NCI-H1436 (cell line): Measurements from ENCODE around the gene ANTXRL.
"Not testable (repeated sequence)": the region's sequence is repeated elsewhere in the genome, so short reads cannot be mapped to it uniquely, and the experiment has no call there.

Experiments used
- DNase-seq: peaks from one replicate; lab custom pipeline; 2025; lab: John Stamatoyannopoulos, UW

The ANTXRL gene

DNA sequence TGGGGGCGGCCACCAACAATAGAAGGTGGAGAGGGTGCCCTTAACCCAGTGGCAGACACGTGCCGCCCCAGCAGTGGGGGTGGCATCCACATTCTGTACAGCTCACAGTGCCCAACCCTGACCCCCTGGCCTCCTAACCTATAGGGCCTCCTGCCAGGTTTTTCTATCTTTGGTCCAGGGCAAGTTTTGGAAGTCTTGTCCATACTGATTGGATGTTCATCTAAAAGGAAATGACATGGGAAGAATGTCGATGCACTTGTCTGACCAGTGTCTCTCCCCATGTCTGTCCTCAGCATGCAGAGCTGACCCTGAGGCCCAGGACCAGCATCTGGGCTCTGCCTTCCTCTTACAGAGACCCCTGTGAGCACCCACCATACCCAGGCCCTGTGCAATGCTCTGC, 32.3 kb upstream of the ANTXRL start:
- DNase-seq: no peak

DNA sequence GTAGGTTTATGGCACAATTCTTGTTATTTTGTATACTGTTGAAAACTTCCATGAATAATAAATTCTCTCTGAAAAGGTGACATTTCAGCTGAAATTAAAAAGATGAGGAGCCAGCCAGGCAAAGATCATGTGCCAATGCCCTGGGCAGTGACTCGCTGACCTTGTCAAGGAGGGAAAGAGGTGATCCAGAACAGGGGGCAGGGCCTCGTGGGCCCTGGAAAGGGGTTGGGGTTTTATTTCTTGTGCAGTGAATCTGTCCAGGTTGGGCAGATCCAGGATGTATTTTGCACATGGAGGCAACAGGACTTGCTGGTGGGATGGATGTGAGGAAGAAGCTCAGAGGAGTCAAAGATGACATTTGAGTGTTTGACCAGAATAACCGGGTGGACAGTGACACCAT, 31.6 kb upstream of the ANTXRL start:
- not testable (repeated sequence) for DNase-seq

DNA sequence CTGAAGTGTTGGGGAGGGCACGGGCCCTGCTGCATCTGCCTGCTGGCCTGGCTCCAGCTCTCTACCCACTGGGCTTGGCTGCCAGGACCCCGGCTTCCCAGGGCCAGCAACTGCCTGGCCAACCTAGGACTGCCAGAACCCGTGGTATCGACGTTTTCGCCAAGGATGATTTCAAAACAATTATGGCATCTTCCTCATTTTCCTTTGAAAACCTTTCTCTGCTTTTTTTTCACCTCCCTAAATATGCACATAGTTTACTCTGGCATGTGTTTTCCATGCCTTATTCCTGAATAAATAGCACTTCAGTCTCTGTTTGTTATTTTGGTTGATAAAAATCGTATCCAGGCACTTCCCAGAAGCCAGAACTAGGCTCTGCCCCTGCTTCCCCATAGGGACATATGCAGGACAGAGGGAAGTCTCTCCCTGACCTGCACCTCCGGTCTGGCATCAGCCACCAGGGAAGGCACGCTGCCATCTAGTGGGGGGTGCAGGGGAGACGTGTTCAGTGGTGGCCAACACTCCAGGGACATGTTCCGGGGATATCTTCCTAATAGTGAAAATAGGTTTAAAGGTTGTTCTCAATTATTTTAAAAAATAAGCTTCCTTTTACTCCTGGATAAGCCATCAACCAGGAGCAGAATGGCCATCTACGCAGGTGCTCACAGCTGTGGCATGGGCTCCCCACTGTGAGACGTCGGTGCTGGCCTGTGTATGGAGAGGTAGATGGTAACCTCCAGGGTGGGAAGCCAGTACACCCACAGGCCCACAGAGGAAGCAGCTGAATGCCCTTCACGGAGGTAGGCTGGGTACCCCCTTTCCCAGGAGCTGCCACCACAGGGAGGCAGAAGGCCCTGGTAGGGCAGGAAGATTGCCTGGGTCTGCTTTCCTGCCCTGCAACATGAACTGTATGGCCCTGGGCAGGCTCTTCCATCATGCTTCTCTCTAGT, 30.7 kb upstream of the ANTXRL start:
- no peak for DNase-seq

DNA sequence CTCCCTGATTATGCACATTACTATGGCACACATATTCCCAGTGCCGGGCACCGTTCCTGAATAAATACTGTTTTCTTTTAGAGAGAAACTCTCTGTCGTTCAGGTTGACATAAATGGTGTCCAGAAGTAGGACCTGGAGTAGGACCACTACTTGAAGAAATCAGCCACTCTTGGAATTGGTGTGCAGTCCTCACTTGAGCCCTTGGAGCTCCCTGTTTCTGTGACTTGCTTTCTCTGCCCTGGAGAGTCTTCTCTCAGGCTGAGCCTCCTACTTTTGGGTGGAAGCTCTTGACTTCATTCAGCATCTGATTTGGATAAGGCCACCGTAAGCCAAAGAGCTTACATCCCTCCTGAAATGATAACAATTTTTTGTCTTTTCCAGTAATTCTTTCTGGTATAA, 29.7 kb upstream of the ANTXRL start:
- DNase-seq: no peak

DNA sequence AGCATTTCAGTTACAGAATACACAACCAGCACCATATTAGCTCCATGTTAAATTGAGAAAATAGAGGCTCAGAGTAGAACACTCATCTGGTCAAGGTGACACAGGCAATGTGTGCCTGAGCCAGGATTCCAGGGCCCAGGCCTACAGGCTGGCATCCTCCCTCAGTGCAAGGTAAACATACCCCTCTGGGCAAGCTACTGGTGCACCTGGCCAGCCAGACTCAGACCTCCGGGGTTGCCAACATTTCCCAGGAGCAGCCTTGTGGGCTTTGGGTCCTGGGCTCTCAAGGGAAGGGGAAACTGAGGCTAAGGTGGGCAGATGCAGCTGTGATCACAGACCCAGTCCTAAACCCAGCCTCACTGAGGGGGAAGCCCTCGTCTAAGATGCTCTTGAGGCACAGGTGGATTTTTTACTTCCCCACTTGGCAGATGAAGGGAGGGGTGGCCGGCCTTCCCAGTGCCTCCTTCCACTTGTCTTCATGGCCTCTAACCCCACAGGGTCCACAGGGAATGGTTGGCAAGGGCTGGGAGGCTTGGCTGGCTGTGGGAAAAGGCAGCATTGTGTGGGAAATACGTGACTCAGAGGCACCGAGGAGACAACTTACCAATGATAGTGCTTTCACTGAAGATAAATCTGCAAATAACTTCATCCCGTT, 23.8 kb upstream of the ANTXRL start:
- DNase-seq: not testable (repeated sequence)

DNA sequence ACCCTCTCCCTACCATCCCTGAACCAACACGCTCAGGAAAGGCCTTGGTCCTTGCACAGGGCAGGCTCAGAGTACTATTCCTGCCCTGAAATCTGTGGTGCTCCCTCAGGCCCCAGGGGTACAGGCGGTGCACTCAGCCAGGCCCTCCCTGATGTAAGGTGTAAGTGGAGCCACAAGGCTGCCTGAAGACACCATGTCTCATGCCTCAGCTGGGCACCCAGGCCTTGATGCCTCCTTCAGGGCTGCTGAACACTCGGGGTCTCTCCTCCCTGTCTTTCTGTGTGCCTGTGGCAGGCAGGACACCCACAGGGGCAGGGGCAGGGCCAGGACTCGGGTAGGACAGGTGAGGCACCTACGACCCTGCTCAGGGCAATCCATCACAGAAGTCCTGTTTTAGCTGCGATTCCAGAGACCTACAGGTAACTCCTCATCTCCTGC, 22.9 kb upstream of the ANTXRL start:
- no peak for DNase-seq

DNA sequence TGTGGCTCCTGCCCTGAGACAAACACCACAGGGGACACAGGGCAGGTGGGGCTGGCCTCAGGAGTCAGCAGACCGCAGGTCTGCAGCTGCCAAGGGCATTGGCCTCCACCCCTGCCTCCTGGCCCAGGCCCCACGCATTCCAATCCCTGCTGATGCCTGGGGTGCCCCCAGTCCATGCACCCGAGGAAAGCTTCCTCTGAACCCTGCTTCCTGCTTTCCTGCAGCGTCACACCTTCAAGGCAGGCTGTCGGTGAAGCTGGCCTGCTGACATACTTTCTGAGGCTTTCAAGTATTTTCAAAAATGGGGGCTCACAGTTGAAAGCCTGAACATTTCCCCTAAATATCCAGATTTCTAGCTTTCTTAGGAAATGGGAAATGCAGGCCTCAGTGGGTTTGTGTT, 22.5 kb upstream of the ANTXRL start:
- DNase-seq: no peak

DNA sequence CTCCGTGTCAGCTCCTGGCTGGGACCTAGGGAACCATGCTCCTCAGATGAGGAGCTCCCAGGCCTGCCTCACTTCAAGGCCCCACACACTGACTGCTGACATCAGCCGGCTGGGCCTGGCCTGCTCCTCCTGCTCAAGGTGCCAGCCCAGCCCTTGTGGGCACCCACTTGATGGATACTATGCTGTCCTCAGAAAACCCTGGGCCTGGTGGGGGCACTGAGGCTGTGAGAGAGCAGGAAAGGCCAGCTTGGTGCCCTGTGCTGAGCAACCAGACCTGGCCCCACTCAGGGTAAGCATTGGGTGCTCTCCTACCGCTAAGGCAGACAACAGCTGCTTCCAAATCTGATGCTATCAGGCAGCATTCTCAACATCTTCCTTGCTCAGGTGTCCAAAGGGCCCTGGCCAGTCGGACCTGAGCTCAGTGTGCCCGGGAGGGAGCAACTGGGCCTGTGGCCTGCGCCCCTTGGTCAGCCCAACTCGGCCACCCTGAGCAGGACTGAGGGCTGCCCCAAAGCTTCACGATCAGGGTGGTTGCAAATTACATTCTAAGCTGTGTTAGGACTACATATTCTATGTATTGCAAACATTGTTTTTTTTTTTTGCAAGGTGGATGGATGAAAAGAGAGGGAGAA, 21.9 kb upstream of the ANTXRL start:
- DNase-seq: no peak

DNA sequence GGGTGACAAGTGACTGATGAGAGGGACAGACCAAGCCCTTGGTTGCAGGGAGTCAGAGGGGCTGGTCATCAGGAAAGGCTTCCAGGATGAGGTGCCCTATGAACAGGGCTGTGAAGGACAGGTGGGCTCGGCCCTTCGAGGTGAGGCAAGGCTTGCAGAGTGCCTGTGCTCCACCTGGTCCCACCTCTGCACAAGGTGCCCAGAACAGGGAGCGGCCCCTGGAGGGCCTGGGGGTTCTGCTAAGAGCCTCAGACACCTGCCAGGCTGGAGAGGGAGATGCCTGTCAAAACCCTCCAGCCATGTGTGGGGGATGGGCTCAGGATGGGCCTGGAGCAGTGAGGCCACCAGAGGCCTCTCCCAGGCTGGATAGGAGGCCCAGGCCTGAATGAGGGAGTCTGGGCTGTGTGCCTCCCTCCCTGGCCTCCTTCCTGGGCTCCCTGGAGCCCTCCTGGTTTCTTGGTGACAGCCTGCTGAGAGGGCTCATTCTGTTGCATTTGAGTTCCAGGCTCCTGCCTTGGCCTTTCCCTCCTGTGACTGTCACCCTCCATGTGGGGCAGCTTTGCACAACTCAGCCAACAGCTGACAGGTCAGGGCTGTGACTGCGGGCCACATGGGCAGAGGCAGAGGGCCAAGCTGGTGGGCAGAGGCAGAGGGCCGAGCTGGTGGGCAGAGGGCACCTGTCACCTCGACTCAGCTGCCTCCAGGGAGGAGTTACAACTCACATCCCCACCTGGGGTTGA, 21.1 kb upstream of the ANTXRL start:
- DNase-seq: not testable (repeated sequence)

DNA sequence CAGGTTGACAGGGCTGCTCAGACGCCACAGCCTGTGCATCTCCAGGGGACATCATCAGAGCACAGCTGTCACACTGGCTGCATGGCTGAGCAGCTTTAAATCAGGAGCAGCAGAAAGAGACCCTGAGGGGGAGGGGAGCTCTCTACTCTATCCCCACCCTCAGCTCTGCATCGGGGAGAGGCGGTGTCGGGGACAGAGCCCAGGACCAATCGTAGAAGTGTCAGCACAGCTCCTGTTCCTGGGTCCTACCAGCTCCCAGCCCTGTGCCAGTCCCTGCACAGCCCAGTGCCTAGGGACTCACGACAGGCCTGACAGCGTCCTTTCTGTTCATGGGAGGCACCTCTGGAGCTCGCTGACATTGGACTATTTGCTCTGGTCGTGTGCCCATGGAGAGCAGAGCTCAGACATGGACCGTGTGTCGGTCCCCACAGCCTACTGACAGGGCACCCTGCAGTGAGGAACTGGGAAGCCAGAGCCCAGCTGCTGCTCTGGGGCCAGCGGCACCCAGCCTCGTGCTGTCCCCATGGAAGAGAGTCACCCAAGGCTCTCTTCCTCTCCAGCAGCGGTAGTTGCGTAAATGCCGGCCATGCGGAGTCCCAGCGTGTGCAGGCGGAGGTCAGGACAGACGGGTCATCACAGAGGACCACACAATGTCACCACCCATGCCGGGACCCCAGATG, 20.4 kb upstream of the ANTXRL start:
- no peak for DNase-seq

DNA sequence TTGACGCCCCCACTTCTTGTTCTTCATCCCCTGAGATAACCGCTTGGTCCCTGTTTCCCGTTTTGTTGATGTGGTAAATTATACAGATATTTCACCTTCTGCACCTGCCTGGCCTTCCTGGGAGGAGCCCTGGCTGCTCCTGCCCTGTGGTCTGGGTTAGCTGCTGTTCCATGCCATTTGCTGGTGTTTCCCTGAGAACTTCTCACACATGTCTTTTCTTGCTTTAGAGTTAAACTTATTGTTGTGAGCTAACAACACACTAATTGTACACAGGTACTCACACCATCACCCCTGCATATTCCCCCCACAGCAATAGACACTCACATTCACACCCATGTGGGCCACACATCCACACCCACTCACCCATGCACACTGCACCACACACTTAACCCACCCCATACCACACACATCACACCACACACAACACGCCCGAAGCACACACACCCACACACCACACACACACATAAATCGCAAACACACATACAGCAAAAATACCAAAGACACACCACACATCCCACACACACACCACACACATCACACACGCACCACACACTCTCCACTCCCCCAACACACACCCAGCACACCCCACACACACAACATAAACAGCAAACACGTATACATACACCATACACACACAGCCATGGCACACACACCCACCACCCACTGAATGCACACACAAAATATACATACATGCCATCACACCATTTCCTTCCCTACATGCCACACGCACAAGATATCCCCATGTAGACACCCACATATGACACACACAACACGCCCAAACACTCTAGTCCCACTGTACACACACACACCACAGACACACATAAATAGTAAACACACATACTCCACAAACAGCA, 19.4 kb upstream of the ANTXRL start:
- DNase-seq: no peak

DNA sequence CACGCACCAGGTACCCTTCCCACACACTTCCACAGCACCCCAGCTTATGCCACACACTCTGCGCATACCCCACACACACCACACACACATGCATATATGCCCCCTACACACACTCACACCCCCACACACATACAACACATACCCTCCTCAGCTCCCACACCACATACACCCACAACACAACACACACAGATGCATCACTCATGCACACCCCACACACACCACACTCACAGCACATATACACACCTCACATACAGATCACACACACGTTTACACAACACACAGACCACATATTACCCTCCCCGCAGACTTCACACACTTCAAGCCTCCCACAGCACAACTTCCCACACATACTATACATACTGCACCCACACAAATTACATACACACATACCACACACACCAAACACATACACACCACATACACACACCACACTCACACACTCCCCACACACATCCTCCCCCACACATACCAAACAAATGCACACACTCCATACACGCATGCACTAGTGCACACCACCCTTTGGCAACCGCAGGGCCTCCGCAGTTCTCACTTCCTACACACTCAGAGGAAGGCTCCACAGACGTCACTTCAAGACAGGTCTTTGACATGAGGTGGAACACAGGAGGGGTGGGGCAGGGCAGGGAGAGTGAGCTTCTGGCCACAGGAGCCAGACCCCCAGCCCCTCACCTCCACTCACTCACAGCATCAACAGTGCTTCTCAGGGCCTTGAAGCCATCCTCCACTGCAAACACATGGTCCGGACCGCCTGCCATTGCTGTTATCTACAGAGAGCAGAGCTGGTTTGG, 18.5 kb upstream of the ANTXRL start:
- DNase-seq: no peak

DNA sequence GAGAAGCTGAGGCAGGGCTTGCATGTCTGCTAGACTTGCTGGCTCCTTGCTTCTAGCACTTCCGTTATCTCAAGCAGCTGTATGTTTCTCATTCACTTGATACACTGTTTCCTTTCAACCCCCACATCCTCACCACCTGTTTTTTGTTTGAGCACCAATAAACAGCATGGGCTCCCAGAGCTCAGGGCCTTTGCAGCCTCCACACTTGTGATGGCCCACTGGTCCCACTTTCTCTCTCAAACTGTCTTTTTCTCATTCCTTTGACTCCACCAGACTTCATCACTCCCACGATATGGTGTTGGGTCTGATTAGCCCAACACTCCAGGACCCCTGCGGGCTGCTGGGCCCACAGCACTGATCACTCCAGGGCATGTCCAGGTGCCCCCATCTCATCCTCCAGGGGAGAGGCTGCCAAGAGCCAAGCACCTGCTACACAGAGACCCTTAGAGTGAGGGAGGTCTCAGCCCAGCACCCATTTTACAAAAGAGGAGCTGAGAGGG, 17.2 kb upstream of the ANTXRL start:
- not testable (repeated sequence) for DNase-seq

DNA sequence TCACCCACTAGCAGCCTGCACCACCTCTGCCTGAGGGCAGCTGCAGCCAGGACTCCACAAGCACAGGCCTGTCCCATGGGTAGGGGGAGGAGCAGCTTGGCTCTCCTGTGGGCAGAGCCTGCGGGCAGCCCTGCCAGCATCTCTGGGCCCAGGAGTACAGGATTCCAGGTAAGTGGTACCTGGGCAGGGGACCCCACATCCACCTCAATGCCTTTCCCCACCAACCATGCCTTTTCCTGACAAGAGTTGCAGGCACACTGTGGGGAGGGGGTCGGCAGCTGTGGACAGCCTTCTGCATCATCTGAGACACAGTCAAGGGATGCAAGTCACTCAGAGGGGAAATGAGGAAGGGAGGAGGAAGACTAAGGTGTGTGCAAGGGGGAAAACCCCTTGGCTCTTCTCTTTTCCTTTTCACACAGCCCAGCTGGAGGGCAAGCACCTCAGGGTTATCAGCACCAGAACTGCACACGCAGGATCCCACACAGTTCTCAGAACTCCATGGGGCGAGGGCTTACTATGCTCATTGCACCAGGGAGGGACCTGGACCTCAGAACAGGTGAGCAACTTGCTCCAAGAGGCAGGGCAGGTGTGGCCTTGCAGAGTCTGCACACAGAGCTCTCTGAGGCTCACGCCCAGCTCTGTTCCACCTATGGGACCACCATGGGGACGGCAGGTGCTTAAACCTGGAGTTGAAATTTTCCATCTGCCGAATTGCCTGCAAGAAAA, 16.5 kb upstream of the ANTXRL start:
- no peak for DNase-seq

DNA sequence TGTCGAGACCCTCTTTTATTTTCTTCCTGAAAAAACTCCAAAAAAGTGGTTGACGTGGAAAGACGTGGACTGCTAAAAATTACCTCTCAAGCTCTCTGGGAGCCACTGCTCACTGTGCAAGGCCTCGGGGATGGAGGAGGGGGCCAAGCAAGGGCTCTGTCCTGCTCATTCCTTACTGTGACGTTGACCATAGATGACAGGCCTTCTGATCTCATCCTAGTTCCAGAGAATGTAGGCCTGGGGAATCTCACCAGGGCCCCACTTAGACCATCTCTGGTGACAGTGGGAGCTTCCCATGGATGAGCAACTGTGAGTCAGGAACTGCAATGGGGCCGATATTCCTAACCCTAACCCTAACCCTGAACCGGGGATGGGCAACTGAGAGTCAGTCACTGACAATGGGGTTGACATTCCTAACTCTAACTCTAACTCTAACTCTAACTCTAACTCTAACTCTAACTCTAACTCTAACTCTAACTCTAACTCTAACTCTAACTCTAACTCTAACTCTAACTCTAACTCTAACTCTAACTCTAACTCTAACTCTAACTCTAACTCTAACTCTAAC, 15.8 kb upstream of the ANTXRL start:
- DNase-seq: not testable (repeated sequence)

DNA sequence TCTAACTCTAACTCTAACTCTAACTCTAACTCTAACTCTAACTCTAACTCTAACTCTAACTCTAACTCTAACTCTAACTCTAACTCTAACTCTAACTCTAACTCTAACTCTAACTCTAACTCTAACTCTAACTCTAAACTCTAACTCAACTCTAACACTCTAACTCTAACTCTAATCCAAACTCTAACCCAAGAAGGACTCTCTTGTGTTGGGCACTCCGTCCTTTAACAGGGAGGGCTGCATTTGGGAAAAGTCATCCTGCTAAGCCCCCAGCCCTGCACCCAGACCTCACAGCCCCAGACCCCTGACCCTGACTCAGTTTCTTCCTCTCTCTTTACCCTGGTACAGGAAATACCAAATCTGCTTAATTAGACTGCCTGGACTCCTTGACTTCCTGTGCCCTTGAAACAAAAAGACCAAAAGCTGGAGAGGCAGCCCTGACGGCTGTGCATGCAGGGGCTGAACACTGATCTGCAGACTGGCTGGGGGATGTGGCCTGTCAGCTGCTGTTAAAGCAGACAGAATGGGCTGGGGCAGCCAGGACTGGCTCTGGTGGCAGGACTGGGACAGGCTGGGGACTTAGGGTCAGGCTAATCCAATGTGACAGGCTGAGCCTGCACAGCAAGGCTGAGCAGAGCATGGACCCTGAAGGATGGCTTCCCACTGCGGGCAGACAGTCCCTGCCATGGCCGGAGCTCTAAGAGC, 14.8 kb upstream of the ANTXRL start:
- DNase-seq: not testable (repeated sequence)

DNA sequence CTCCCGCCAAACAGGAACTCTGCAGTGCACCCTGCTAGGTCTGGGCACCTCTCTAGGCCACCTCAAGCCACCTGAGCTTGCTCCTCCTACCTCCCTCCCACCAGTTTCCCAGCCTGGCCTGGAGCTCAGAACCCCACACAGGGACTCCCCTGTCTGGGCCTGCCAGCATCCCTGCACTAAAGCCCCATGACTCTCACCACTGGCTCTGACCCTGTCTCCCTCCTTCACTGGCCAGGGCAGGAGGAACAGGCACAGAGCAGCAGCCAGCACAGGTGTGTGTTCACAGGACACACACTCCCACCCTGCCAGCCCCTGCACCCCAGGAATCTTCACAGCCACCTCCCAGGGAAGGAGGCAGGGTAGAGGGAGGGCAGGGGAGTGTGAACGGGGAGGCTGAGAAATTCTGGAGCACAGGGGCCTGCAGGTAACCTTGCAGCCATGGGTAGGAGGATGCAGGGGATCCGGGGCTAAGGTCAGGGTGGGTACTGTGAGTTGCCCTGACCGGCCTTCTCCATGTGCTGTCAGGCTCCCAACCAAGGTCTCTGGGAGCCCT, 13.9 kb upstream of the ANTXRL start:
- no peak for DNase-seq
